ENCODE results near the gene LYZL1.
"Not testable (repeated sequence)": the region's sequence is repeated elsewhere in the genome, so short reads cannot be mapped to it uniquely, and the experiment has no call there.

The LYZL1 gene

GRCh38 chr10:29265210-29265768 lies 23.6 kb upstream of the LYZL1 start:
- no peak for FAIRE-seq

DNA sequence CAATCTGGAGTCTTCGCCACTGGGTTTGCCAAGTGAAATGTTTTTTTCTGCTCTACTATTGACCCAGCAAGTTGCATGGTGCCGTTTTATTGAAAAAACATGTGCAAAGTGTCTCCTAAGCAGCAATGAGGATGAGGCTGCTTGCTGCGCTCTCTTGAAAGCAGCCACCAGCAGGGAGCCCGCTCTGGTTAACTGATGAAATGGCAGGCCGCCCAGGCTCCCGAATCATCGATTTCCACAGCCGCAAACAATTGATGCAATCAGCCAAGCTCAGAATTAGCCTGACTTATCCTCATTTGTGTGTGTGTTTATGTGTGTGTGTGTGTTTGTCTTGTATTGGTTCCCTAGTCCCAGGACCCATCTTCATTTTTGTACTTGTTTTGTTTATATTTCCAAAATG lies 22.2 kb upstream of the LYZL1 start:
- FAIRE-seq = no peak

- FAIRE-seq = no peak
Observed at GRCh38 chr10:29268011-29268410, 20.9 kb upstream of the LYZL1 start.

DNA sequence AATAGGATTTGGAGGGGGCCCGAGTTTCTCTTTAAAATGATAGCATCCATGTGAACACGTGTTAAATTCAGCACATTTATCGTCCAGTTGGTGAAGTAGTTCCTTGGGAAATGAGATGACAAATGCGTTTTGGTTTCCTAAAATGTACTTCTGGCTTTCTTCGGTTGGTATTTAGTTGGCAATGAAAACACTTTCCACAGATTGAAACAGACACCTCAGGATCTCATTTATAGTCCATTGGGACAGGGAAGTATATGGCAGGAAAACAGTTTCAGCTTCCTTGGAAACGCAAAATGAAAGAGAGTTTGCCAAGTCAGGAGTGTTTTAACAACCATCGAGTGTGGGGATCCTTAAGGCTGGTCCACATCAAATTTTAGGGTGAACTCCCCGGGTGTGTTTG lies 19.4 kb upstream of the LYZL1 start:
- FAIRE-seq = no peak

DNA sequence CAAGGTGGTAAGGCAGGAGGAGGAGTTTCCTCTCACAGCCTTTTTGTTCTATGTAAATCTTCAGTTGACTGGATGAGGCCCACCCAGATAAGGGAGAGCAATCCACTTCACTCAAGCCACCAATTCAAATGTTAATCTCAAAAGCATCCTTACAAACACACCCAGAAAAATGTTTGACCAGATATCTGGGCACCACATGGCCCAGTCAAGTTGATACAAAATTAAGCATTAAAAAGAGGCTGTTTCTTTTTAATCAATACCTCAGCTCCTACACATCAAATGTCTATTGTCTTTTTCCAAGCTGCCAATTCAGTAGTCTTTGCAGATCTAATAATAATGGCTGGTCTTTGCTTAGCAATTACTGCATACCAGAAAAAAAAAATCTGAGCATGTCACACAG lies 18.0 kb upstream of the LYZL1 start:
- no peak for FAIRE-seq

- FAIRE-seq = no peak
Observed at GRCh38 chr10:29271877-29272276, 17.0 kb upstream of the LYZL1 start.

GRCh38 chr10:29273478-29273877 lies 15.4 kb upstream of the LYZL1 start:
- no peak for FAIRE-seq

- FAIRE-seq = no peak
Observed at GRCh38 chr10:29276251-29276850, 12.5 kb upstream of the LYZL1 start.

- FAIRE-seq = no peak
Observed at GRCh38 chr10:29277296-29277695, 11.6 kb upstream of the LYZL1 start.

- FAIRE-seq = no peak
Observed at GRCh38 chr10:29279779-29280487, 8.9 kb upstream of the LYZL1 start.

DNA sequence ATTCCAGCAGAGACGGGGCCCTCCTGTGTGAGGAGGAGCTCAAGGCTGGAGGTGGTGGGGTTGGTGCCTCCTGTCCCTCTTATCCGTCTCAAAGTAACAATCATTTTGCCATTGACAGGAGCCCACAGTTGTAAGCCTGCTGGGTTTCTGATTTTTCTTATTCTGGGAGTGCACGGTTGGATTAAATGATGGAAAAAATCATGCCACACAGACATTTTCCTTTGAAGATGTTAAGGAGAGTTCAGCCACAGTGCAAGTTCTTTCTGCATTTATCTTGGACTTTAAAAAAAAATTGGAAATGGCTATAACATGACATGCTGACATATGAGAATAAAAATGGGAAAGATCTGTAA lies 8.4 kb upstream of the LYZL1 start:
- FAIRE-seq = no peak

- no peak for FAIRE-seq
Observed at GRCh38 chr10:29285624-29286051, 3.2 kb upstream of the LYZL1 start.

DNA sequence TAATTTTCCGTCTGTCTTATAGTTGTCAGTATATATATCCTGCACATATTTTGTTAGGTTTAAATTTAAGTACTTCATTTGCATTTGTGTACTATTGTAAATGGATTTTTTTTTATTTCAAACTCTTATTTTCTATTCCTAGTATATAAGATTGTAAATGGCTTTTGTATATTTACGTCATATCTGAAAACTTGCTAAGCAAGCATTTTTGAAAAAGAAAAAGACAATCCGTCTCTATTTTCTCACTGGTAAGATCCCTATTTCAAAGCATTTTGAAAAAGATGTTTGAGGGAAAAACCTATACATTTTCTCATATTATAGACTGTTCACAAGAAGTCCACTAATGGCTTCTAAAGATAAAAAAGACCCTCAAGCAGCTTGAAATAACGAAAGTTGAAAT lies 1.2 kb upstream of the LYZL1 start:
- no peak for FAIRE-seq

GRCh38 chr10:29291561-29291960 lies 2.7 kb downstream of the LYZL1 start:
- FAIRE-seq = not testable (repeated sequence)

GRCh38 chr10:29292406-29292805 lies 3.5 kb downstream of the LYZL1 start:
- not testable (repeated sequence) for FAIRE-seq

DNA sequence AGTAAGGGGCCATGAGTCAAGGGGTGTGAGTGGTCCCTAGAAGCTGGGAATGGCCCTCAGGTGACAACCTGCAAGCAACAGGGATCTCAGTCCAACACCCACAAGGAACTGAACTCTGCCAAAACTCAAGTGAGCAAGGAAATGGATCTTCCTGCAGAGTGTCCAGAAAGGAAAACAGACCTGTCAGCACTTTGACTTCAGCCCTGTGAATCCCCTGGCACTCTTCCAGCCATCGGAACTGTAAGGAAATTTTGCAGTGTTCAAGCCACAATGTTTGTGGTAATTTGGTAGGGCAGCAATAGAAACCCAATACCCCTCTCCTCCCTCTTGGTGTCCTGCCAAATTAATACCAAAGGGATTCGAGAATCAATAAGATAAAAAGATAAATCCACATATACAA lies 6.9 kb downstream of the LYZL1 start:
- no peak for FAIRE-seq

- no peak for FAIRE-seq
Observed at GRCh38 chr10:29297678-29298077, 8.8 kb downstream of the LYZL1 start.

DNA sequence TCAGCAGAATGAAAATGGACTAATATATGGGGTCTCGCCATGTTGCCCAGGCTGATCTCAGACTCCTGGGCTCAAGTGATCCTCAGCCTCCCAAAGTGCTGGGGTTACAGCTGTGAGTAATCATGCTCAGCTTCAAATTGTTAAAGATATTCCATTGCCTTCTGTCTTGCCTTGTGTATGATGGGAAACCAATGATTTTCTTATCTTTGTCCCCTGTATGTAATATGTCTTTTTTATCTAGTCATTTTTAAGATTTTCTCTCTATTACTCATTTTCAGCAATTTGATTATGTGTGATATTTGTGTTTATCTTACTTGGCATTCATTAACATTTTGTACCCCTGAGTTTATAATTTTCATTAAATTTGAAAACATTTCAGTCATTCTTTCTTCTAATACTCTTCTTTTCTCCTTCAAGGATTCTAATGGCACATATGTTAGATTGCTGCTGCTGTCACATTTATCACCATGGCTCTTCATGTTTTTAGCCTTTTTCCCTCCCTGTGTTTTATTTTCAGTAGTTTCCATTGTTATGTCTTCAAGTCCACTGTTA lies 12.6 kb downstream of the LYZL1 start:
- FAIRE-seq = no peak

- FAIRE-seq = no peak
Observed at GRCh38 chr10:29302499-29302898, 13.6 kb downstream of the LYZL1 start.

DNA sequence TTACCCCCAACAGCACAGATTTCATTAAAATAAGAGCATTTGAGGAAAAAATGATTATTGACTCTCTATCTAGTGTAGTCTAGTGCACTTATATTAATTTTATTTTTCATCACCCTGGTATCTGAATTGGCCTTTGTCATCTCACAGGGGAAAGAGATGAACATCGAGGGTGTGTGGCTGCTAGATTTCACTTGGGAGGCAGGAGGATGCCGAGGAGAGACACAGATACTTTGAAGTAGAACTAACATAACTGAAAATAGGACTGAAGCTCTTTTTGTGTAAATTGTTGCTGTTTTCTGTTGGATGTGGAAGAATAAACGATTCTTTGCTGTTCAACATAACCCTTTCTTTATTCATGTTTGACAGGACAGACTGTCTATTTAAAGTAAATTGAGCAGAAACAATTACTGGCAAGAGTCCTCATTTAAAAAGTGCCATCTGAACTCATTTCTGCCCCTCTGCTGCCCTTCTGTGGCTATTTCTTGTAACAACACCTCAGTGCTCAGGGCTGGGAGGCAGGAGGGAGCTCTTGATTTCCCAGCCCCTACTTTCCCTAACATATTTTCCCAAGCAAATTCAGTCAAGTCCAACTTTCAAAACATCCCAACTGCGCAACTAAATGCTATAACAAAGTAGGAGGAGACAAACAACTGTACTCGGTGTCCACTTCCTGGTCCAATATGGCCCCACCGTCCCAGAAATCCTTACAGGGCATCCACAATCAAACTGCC lies 15.6 kb downstream of the LYZL1 start:
- peak; percentile 98 for FAIRE-seq

DNA sequence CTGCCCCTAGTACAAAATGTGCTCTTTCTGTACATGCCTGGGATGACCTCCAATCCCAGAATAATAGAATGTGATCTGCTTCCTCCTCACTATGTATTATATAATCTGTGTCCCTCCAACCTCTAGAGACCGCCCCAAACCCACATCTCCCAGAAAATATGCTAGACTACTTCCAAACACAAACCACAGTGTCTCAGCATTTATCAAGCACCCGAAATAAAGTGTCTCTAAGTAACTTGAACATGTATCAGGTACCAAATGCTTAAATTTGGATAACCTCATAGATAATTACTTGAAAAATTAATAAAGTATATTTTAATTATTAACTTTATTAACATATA lies 16.1 kb downstream of the LYZL1 start:
- FAIRE-seq = no peak

GRCh38 chr10:29306688-29307087 lies 17.8 kb downstream of the LYZL1 start:
- FAIRE-seq = no peak

- FAIRE-seq = not testable (repeated sequence)
Observed at GRCh38 chr10:29308142-29308541, 19.3 kb downstream of the LYZL1 start.

DNA sequence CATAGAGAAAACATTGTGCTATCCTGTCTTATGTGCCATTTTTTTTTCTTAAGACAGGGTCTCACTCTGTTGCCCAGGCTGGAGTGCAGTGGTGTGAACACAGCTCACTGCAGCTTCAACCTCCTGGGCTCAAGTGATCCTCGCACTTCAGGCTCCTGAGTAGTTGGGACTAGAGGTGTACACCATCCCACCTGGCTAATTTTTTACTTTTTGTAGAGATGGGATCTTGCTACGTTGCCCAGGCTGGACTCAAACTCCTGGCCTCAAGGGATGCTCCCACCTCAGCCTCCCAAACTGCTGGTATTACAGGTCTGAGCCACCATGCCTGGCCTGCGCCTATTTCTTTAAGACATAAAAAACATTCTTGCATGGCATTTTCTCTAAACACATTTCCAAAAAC lies 20.6 kb downstream of the LYZL1 start:
- no peak for FAIRE-seq
